OCI-LY7 (cell line): ENCODE data around the gene CRYGD.

ENCODE experiments used
- CTCF ChIP-seq: fragments of 200-600 bp; sonication (generic); conservative IDR thresholded peaks from 2 replicates; pipeline ENCODE4 v1.5.1; 2014; ENCODE audit warnings: mild to moderate bottlenecking, antibody characterized with exemption, low read length, moderate library complexity, mixed read lengths
- EZH2phosphoT487 ChIP-seq: fragments of 200-600 bp; sonication (generic); IDR thresholded peaks from 2 replicates; pipeline ENCODE4 v1.6.1; 2018; ENCODE audit warnings: low read depth, borderline replicate concordance, mild to moderate bottlenecking, mixed run types, antibody characterized with exemption, low read length, moderate library complexity, mixed read lengths

- TF ChIP-seq CTCF (no peak), EZH2phosphoT487 (no peak)
These were observed 25.8 kb upstream of the CRYGD start for GRCh38 chr2:208150094-208150493.
